Subcutaneous abdominal adipose tissue (tissue), 5 donors: Measurements from ENCODE around the gene TBC1D22A.

ENCODE experiments used
- H3K27ac ChIP-seq: one replicate; pipeline ENCODE4 v1.7.0; 2013; ENCODE audit warnings: low read depth, mild to moderate bottlenecking, inconsistent platforms, low read length, moderate library complexity
- H3K27me3 ChIP-seq, 5 donors: one replicate each; pipeline ENCODE4 v1.7.0; 2013; ENCODE audit warnings: low read length in 5 of 5, inconsistent platforms in 1 of 5; ENCODE audit not compliant: control insufficient read depth in 5 of 5, insufficient read depth in 4 of 5
- H3K36me3 ChIP-seq, 5 donors: one replicate each; pipeline ENCODE4 v1.7.0; 2013; ENCODE audit warnings: low read length in 5 of 5; ENCODE audit not compliant: control insufficient read depth in 5 of 5, insufficient read depth in 5 of 5
- H3K4me1 ChIP-seq, 5 donors: one replicate each; pipeline ENCODE4 v1.7.0; 2013; ENCODE audit warnings: low read length in 5 of 5, mild to moderate bottlenecking in 3 of 5, moderate library complexity in 1 of 5; ENCODE audit not compliant: control insufficient read depth in 5 of 5, insufficient read depth in 5 of 5
- H3K4me3 ChIP-seq, 5 donors: one replicate each; pipeline ENCODE4 v1.7.0; 2013; ENCODE audit warnings: low read length in 5 of 5, low read depth in 1 of 5
- H3K9ac ChIP-seq, 5 donors: one replicate each; pipeline ENCODE4 v1.7.0; 2013; ENCODE audit warnings: low read length in 5 of 5, mild to moderate bottlenecking in 4 of 5, moderate library complexity in 3 of 5
- H3K9me3 ChIP-seq, 5 donors: one replicate each; pipeline ENCODE4 v1.7.0; 2013; ENCODE audit warnings: low read length in 5 of 5; ENCODE audit not compliant: control insufficient read depth in 5 of 5
- donor health status: healthy.
- donor health status: healthy.
- donor health status: healthy.
- donor health status: healthy.
- donor health status: healthy.

The TBC1D22A gene

GRCh38 chr22:46793497-46793896, 31.0 kb downstream of the TBC1D22A start:
- Histone ChIP-seq H3K27me3 (no peaks in the 10 kb centered on the region), H3K36me3 (peaks cover 0 to 59% (median 47%) of the 10 kb centered on the region in 5 donors), H3K9me3 (no peaks in the 10 kb centered on the region), H3K9ac (no peak overlapping the region), H3K4me1 (peaks cover 0 to 29% (median 22%) of the 10 kb centered on the region in 5 donors), H3K27ac (no peak overlapping the region), H3K4me3 (no peak overlapping the region)

GRCh38 chr22:46794067-46794466, 31.6 kb downstream of the TBC1D22A start:
- no peaks in the 10 kb centered on the region for H3K27me3 ChIP-seq
- no peaks in the 10 kb centered on the region for H3K9me3 ChIP-seq
- H3K36me3 ChIP-seq, result peaks cover 0 to 62% (median 48%) of the 10 kb centered on the region in 5 donors
- H3K27ac ChIP-seq, result no peak overlapping the region
- H3K4me3 ChIP-seq, result no peak overlapping the region
- no peak overlapping the region for H3K9ac ChIP-seq
- peaks cover 0 to 32% (median 28%) of the 10 kb centered on the region in 5 donors for H3K4me1 ChIP-seq

GRCh38 chr22:46794491-46794890, 32.0 kb downstream of the TBC1D22A start:
- H3K27me3 ChIP-seq, result no peaks in the 10 kb centered on the region
- H3K9me3 ChIP-seq, result no peaks in the 10 kb centered on the region
- H3K36me3 ChIP-seq, result peaks cover 2 to 67% (median 52%) of the 10 kb centered on the region in 5 donors
- H3K4me3 ChIP-seq, result no peak overlapping the region
- no peak overlapping the region for H3K9ac ChIP-seq
- H3K27ac ChIP-seq, result no peak overlapping the region
- H3K4me1 ChIP-seq, result peaks cover 0 to 32% (median 28%) of the 10 kb centered on the region in 5 donors

- H3K27ac ChIP-seq, result no peak overlapping the region
- H3K36me3 ChIP-seq, result peaks cover 2 to 73% (median 59%) of the 10 kb centered on the region in 5 donors
- no peak overlapping the region for H3K9ac ChIP-seq
- H3K4me3 ChIP-seq, result no peak overlapping the region
- H3K4me1 ChIP-seq, result peaks cover 0 to 29% (median 28%) of the 10 kb centered on the region in 5 donors
- no peaks in the 10 kb centered on the region for H3K27me3 ChIP-seq
- no peaks in the 10 kb centered on the region for H3K9me3 ChIP-seq
Measured at GRCh38 chr22:46795140-46795539, 32.7 kb downstream of the TBC1D22A start.

- H3K36me3 ChIP-seq, result peaks cover 2 to 82% (median 61%) of the 10 kb centered on the region in 5 donors
- H3K27ac ChIP-seq, result no peak overlapping the region
Measured at GRCh38 chr22:46795845-46796565, 33.6 kb downstream of the TBC1D22A start.

GRCh38 chr22:46796566-46797195, 34.2 kb downstream of the TBC1D22A start:
- Histone ChIP-seq H3K36me3 (peaks cover 2 to 88% (median 64%) of the 10 kb centered on the region in 5 donors), H3K9ac (no peak overlapping the region), H3K9me3 (no peaks in the 10 kb centered on the region), H3K4me3 (no peak overlapping the region), H3K27me3 (no peaks in the 10 kb centered on the region), H3K27ac (no peak overlapping the region), H3K4me1 (peaks cover 0 to 21% (median 20%) of the 10 kb centered on the region in 5 donors)

More at GRCh38 chr22:46795845-46796565, 33.6 kb downstream of the TBC1D22A start:
- Histone ChIP-seq H3K27me3 (no peaks in the 10 kb centered on the region), H3K4me3 (no peak overlapping the region), H3K9ac (no peak overlapping the region), H3K9me3 (no peaks in the 10 kb centered on the region), H3K4me1 (peaks cover 0 to 27% (median 25%) of the 10 kb centered on the region in 5 donors)

GRCh38 chr22:46797355-46797754, 34.9 kb downstream of the TBC1D22A start:
- H3K36me3 ChIP-seq, result peaks cover 2 to 94% (median 69%) of the 10 kb centered on the region in 5 donors
- no peak overlapping the region for H3K27ac ChIP-seq
- H3K9ac ChIP-seq, result no peak overlapping the region
- no peaks in the 10 kb centered on the region for H3K9me3 ChIP-seq
- H3K27me3 ChIP-seq, result no peaks in the 10 kb centered on the region
- no peak overlapping the region for H3K4me3 ChIP-seq
- H3K4me1 ChIP-seq, result peaks cover 0 to 15% (median 14%) of the 10 kb centered on the region in 5 donors

- Histone ChIP-seq H3K36me3 (peaks cover 2 to 90% (median 69%) of the 10 kb centered on the region in 5 donors), H3K9me3 (no peaks in the 10 kb centered on the region), H3K27me3 (no peaks in the 10 kb centered on the region), H3K9ac (no peak overlapping the region), H3K4me1 (peaks cover 0 to 9% (median 8%) of the 10 kb centered on the region in 5 donors), H3K27ac (no peak overlapping the region), H3K4me3 (no peak overlapping the region)
Measured at GRCh38 chr22:46798041-46798365, 35.6 kb downstream of the TBC1D22A start.

GRCh38 chr22:46798366-46799350, 36.2 kb downstream of the TBC1D22A start:
- H3K9ac ChIP-seq, result no peak overlapping the region
- H3K36me3 ChIP-seq, result peaks cover 2 to 83% (median 63%) of the 10 kb centered on the region in 5 donors
- H3K4me1 ChIP-seq, result peaks cover 0 to 15% (median 4%) of the 10 kb centered on the region in 5 donors
- no peak overlapping the region for H3K4me3 ChIP-seq
- H3K27ac ChIP-seq, result no peak overlapping the region
- H3K9me3 ChIP-seq, result no peaks in the 10 kb centered on the region
- H3K27me3 ChIP-seq, result no peaks in the 10 kb centered on the region
